Measurements from ENCODE around the gene CNTLN. TPM values are rescaled to one million over a fixed set of nuclear protein-coding genes. Genes with fewer than 3 reads are reported as not detected.
A peak's percentile ranks its signal among the peaks of the same experiment; 100 is the strongest.

CNTLN gene
- total RNA-seq, 3 donors from 2014 or later, result 13.6 to 19.7 (median 14.6) TPM

DNA sequence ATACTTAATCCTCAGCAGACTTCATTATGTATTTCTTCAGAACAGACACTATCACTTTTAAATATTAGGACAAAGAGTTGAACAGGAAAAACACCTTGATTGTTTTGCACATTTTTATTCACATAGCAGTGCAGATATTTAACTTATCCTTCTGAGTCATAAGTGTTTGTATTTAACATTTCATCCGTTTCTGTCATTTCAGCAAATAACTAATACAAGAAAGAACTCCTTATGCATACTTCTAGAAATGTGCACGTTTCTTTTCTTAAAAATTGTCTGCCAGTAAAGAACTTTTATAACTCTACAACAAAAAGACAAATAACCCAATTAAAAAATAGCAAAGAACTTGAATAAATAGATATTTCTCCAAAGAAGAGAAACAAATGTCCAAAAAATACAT, 3.3 kb upstream of the CNTLN start:
- TF ChIP-seq POLR2A (IDR thresholded peaks at IDR 0.05), result no peak
- no peak for TF ChIP-seq POLR2AphosphoS5 (IDR thresholded peaks at IDR 0.05)
- TF ChIP-seq, protein P1, sequence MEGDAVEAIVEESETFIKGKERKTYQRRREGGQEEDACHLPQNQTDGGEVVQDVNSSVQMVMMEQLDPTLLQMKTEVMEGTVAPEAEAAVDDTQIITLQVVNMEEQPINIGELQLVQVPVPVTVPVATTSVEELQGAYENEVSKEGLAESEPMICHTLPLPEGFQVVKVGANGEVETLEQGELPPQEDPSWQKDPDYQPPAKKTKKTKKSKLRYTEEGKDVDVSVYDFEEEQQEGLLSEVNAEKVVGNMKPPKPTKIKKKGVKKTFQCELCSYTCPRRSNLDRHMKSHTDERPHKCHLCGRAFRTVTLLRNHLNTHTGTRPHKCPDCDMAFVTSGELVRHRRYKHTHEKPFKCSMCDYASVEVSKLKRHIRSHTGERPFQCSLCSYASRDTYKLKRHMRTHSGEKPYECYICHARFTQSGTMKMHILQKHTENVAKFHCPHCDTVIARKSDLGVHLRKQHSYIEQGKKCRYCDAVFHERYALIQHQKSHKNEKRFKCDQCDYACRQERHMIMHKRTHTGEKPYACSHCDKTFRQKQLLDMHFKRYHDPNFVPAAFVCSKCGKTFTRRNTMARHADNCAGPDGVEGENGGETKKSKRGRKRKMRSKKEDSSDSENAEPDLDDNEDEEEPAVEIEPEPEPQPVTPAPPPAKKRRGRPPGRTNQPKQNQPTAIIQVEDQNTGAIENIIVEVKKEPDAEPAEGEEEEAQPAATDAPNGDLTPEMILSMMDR (IDR thresholded peaks at IDR 0.05), result no peak
- intact Hi-C loops (cut with DNase I; ENCODE audit: low total_unique reads), result no loop called here
- Histone ChIP-seq H3K4me1 (no peaks in the 10 kb centered on the region), H3K4me3 (no peak overlapping the region), H3K9me3 (no peaks in the 10 kb centered on the region), H3K27me3 (no peaks in the 10 kb centered on the region), H3K36me3 (no peaks in the 10 kb centered on the region), H3K27ac (no peak overlapping the region)
- DNase-seq (ENCODE audit: low spot score in 2 of 2), result no peak

DNA sequence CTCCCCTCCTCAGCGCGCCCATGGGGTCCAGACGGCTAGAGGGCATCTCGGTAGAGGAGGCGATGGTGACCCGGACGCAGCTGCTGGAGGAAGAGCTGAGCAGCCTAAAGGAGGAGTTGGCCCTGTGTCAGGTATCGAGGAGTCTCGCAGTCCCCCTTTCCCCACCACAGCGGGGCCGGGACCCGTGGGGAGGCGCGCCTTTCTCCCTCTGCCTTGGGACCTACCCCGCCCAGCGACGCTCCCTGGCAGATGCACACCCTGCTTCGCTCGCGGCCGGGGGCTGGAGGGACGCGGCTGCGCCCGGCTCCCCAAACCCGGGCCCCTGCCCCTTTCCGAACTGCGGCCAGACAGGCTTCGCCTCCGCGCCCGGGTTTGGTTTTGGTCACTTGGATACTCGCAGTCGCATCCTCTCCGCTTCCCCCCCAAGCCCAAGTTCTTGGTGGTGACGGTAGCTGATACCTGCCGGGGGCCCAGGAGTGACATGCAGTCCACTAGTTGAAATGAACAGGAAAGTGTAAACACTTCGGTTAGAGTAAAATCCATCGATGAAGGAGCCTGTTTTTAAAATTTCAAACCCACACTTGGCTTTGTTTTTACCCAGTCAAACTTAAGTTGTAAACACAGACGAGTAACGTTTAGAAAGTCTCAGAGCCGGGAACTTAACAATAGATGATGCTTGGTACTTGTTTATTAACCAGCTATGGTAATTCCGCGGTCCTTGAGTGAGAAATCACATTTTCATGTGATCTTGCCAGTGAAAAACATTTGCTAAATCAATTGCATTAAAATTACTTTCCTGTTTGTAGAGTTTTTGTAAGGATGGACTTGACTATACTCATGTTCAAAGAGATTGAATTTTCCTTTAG, 688 bp downstream of the CNTLN start:
- DNase-seq (ENCODE audit: low spot score in 2 of 2), result peak in 1 of 2 donors; percentile 20

DNA sequence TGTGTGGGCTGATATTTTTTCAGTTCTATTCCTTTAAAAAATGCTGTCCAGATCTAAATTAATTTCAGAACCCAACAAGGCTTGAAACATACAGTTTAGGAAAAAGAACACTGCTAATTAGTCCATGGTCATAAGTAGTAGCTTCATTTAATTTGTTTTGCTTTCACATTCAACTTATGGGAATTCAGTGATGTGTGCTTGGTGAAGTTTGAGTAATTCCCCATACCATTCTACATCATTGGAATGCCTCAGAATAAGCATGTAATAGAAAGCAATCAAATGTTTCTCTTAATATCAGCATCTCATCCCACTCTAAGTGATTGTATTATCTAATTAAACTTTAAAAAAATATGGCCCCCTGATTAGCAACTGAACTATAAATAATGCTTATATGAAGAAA, 2.7 kb downstream of the CNTLN start:
- H3K27ac ChIP-seq, result no peak overlapping the region
- no peaks in the 10 kb centered on the region for H3K4me1 ChIP-seq
- no peaks in the 10 kb centered on the region for H3K27me3 ChIP-seq
- no peaks in the 10 kb centered on the region for H3K36me3 ChIP-seq
- DNase-seq (ENCODE audit: low spot score in 2 of 2), result no peak
- TF ChIP-seq, protein P1 (IDR thresholded peaks at IDR 0.05), result no peak
- TF ChIP-seq POLR2A (IDR thresholded peaks at IDR 0.05) (no peak), POLR2AphosphoS5 (IDR thresholded peaks at IDR 0.05) (no peak)
- intact Hi-C loops (cut with DNase I; ENCODE audit: low total_unique reads), result no loop called here
- no peak overlapping the region for H3K4me3 ChIP-seq
- no peaks in the 10 kb centered on the region for H3K9me3 ChIP-seq

More for the DNA sequence above, 688 bp downstream of the CNTLN start:
- TF ChIP-seq POLR2A (IDR thresholded peaks at IDR 0.05) (no peak), POLR2AphosphoS5 (IDR thresholded peaks at IDR 0.05) (no peak)
- TF ChIP-seq, protein P1 (IDR thresholded peaks at IDR 0.05), result no peak
- no peaks in the 10 kb centered on the region for H3K4me1 ChIP-seq
- peak overlapping the region; percentile 77 to 99 (median 84) for H3K4me3 ChIP-seq
- intact Hi-C loops (cut with DNase I; ENCODE audit: low total_unique reads), result no loop called here
- H3K27me3 ChIP-seq, result no peaks in the 10 kb centered on the region
- no peaks in the 10 kb centered on the region for H3K9me3 ChIP-seq
- H3K36me3 ChIP-seq, result no peaks in the 10 kb centered on the region
- H3K27ac ChIP-seq, result peak overlapping the region; percentile 80 to 98

DNA sequence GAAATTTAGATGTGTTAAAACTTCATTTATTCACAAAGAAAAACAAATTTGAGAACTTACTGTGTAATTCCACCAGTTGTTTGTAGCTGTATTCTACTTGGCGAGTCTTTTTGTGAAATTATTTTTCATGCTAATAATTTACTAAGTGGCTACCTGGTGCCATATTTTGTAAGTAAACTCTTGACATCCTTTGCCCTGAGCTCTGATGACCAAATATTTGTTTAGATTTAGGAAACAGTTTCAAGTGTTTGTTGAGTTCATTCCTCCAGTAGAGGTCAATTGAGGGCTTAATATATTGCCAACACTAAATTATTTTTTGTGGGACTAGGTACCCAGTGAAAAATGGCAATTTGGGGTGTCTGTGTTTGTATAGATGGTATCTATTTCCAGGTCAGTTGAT, 3.7 kb downstream of the CNTLN start:
- H3K36me3 ChIP-seq, result no peaks in the 10 kb centered on the region
- no peaks in the 10 kb centered on the region for H3K4me1 ChIP-seq
- TF ChIP-seq, protein P1 (IDR thresholded peaks at IDR 0.05), result no peak
- TF ChIP-seq POLR2A (IDR thresholded peaks at IDR 0.05) (no peak), POLR2AphosphoS5 (IDR thresholded peaks at IDR 0.05) (no peak)
- DNase-seq (ENCODE audit: low spot score in 2 of 2), result no peak
- no peak overlapping the region for H3K27ac ChIP-seq
- H3K4me3 ChIP-seq, result no peak overlapping the region
- no peaks in the 10 kb centered on the region for H3K9me3 ChIP-seq
- no peaks in the 10 kb centered on the region for H3K27me3 ChIP-seq
- intact Hi-C loops (cut with DNase I; ENCODE audit: low total_unique reads), result no loop called here

DNA sequence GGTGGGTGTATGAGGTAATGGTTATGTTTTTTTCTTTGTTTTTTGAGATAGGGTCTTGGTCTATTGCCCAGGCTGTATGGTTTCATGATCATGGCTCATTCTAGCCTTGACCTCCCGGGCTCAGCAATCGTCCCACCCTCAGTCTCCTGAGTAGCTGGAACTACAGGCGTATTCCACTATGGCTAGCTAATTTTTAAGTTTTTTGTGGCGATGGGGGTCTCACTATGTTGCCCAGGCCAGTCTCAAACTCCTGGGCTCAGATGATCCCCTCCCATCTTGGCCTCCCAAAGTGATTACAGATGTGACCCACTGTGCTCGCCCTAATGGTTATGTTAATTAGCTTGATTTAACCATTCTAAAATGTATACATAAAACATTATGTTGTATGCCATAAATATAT, 5.6 kb downstream of the CNTLN start:
- no peaks in the 10 kb centered on the region for H3K36me3 ChIP-seq
- intact Hi-C loops (cut with DNase I; ENCODE audit: low total_unique reads), result no loop called here
- no peak for TF ChIP-seq POLR2AphosphoS5 (IDR thresholded peaks at IDR 0.05)
- TF ChIP-seq, protein P1 (IDR thresholded peaks at IDR 0.05), result no peak
- no peak for TF ChIP-seq POLR2A (IDR thresholded peaks at IDR 0.05)
- H3K27ac ChIP-seq, result no peak overlapping the region
- DNase-seq (ENCODE audit: low spot score in 2 of 2), result no peak
- H3K9me3 ChIP-seq, result no peaks in the 10 kb centered on the region
- H3K4me3 ChIP-seq, result no peak overlapping the region
- H3K27me3 ChIP-seq, result no peaks in the 10 kb centered on the region
- no peaks in the 10 kb centered on the region for H3K4me1 ChIP-seq
